ENCODE results near the gene STRN4. TPM values are rescaled to one million over a fixed set of nuclear protein-coding genes. Genes with fewer than 3 reads are reported as not detected.
"Not testable (repeated sequence)": the region's sequence is repeated elsewhere in the genome, so short reads cannot be mapped to it uniquely, and the experiment has no call there.

Gene STRN4
- total RNA-seq, 1 donor from 2014 or later = 111 TPM

- H3K27me3 ChIP-seq (ENCODE audit: control insufficient read depth, insufficient read depth, low read length) = no peaks in the 10 kb centered on the region
- DNase-seq (ENCODE audit: low read depth) = no peak
- TF ChIP-seq CTCF (IDR thresholded peaks at IDR 0.05; ENCODE audit: insufficient read depth, low read length, poor library complexity, severe bottlenecking) = no peak
- H3K4me3 ChIP-seq (ENCODE audit: low read depth, low read length) = peak overlapping the region; percentile 62
- peaks cover 3% of the 10 kb centered on the region for H3K36me3 ChIP-seq (ENCODE audit: control insufficient read depth, insufficient read depth, low read length)
Measured at GRCh38 chr19:46713781-46714443, 32.3 kb downstream of the STRN4 start.

DNA sequence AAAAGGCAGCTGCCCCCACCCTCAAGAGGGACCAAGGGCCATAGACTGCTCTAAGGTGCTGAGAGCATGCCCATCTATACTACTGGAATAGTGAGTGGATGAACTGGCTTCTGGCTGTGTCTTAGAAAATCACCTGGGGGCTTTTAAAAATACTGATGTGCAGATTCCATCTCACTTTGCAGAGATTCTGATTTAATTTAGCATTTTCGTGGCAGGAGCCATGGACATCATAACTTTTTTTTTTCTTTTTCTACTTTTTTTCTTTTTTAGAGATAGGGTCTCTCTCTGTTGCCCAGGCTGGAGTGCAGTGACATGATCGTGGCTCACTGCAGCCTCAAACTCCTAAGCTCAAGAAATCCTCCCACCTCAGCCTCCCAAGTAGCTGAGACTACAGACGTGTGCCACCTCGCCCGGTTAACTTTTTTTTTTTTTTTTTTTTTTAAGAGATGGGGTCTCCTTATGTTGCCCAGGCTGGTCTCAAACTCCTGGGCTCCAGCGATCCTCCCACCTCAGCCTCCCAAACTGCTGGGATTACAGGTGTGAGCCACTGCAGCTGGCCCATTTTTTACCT, 33.4 kb downstream of the STRN4 start:
- not testable (repeated sequence) for H3K27me3 ChIP-seq (ENCODE audit: control insufficient read depth, insufficient read depth, low read length); DNase-seq (ENCODE audit: low read depth); H3K36me3 ChIP-seq (ENCODE audit: control insufficient read depth, insufficient read depth, low read length); H3K4me3 ChIP-seq (ENCODE audit: low read depth, low read length)

GRCh38 chr19:46710687-46711086, 35.6 kb downstream of the STRN4 start:
- TF ChIP-seq CTCF (IDR thresholded peaks at IDR 0.05; ENCODE audit: insufficient read depth, low read length, poor library complexity, severe bottlenecking) = no peak
- no peaks in the 10 kb centered on the region for H3K27me3 ChIP-seq (ENCODE audit: control insufficient read depth, insufficient read depth, low read length)
- H3K4me3 ChIP-seq (ENCODE audit: low read depth, low read length) = no peak overlapping the region
- peaks cover 3% of the 10 kb centered on the region for H3K36me3 ChIP-seq (ENCODE audit: control insufficient read depth, insufficient read depth, low read length)
- no peak for DNase-seq (ENCODE audit: low read depth)

DNA sequence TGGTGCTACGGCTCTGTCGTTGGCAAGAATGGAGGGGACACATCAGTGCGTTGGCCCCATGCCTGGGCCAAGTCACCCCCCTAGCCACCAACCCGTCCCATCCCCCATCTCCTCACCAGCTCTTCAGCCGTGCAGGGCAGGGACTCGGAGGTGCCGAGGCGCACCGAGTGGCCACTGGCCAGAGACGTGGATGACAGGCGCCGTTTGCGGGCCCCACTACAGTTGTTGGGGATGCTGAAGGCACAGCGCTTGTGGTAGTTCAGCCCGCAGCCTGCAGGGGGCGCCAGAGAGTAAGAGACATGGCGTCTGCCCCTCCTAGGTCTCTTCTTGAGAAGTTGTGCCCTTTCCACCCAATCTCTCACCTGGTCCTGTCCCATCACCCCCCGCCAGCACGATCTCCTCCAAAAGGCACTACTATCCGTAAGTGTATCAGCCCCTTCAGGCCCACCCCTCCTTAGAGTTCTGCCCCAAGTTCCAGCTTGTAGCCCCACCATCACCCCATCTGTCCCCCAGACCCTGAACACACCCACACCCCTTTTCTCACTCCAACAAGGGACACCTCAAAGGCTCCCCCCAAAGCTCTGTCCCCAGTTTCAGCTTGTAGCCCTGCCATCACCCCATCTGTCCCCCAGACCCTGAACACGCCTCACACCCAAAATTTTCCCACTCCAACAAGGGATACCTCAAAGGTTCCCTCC, 41.7 kb downstream of the STRN4 start:
- no peaks in the 10 kb centered on the region for H3K36me3 ChIP-seq (ENCODE audit: control insufficient read depth, insufficient read depth, low read length)
- no peak overlapping the region for H3K4me3 ChIP-seq (ENCODE audit: low read depth, low read length)
- DNase-seq (ENCODE audit: low read depth) = no peak
- peak; percentile 93 for TF ChIP-seq CTCF (IDR thresholded peaks at IDR 0.05; ENCODE audit: insufficient read depth, low read length, poor library complexity, severe bottlenecking)
- no peaks in the 10 kb centered on the region for H3K27me3 ChIP-seq (ENCODE audit: control insufficient read depth, insufficient read depth, low read length)

DNA sequence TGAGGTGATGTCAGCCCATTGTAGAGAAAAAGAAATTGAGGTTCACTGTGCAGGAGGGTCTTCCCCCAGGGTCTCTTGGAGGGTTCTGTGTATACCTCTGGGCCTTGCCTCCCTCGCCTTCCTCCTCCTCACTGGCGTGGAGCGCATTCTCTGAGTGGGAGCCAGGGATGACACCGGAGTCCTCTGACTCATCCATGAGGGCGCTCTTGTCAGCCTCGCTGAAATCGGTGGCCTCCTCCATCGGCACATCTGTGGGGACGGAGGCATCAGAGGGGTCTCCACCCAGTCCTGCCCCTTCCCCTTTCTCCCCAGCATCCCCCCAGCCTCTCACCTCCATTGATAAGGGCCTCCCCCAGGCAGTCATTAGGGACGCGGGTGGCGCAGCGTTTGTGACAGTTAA, 45.5 kb downstream of the STRN4 start:
- no peak overlapping the region for H3K4me3 ChIP-seq (ENCODE audit: low read depth, low read length)
- TF ChIP-seq CTCF (IDR thresholded peaks at IDR 0.05; ENCODE audit: insufficient read depth, low read length, poor library complexity, severe bottlenecking) = no peak
- DNase-seq (ENCODE audit: low read depth) = no peak

DNA sequence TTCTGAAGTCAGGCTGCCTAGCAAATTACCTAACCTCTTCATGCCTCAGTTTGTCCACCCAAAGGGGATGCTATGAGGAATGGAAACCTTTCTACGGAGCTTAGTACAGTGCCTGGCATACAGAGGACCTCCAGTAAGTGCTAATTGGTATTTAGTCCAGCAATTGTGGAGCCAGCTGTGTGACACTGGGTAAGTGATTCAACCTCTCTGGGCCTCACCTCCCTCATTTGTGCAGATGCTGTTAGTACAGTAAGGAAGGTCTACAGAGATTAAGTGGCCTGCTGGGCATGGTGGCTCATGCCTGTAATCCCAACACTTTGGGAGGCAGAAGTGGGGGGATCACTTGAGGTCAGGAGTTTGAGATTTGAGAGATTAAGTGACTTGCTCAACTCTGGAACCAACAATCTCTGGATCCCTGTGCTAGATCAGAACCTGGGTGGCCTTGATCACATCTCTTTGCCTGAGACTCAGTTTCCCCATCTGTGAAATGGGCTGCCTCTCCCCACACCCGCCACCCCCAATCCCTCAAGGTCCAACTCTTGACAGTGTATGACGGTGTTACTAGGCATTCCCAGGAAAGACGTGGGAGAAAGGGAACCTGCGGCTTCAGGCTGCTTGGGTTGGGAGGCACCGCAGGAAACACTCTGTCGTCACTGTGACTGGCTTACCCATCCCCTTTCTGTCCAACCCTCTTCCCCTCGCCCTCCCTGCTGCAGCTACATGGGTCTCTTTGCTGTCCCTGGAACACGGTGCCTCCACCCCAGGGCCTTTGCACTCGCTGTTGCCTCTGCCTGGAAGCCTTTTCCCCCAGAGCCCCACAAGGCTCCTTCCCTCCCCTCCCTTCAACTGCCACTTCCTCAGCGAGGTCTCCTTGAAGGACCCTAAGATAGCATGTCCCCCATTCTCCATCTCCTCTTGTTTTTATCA, 47.6 kb downstream of the STRN4 start:
- Histone ChIP-seq H3K4me3 (ENCODE audit: low read depth, low read length) (no peak overlapping the region), H3K36me3 (ENCODE audit: control insufficient read depth, insufficient read depth, low read length) (peaks cover 4% of the 10 kb centered on the region), H3K27me3 (ENCODE audit: control insufficient read depth, insufficient read depth, low read length) (no peaks in the 10 kb centered on the region)
- TF ChIP-seq CTCF (IDR thresholded peaks at IDR 0.05; ENCODE audit: insufficient read depth, low read length, poor library complexity, severe bottlenecking) = no peak
- DNase-seq (ENCODE audit: low read depth) = no peak

More for the DNA sequence above, 45.5 kb downstream of the STRN4 start:
- Histone ChIP-seq H3K36me3 (ENCODE audit: control insufficient read depth, insufficient read depth, low read length) (peaks cover 4% of the 10 kb centered on the region), H3K27me3 (ENCODE audit: control insufficient read depth, insufficient read depth, low read length) (no peaks in the 10 kb centered on the region)
